Measurements from ENCODE around the gene PTPN22. TPM values are rescaled to one million over a fixed set of nuclear protein-coding genes. Genes with fewer than 3 reads are reported as not detected.

The PTPN22 gene
- total RNA-seq, 1 donor from 2014 or later, result 0.40 TPM

DNA sequence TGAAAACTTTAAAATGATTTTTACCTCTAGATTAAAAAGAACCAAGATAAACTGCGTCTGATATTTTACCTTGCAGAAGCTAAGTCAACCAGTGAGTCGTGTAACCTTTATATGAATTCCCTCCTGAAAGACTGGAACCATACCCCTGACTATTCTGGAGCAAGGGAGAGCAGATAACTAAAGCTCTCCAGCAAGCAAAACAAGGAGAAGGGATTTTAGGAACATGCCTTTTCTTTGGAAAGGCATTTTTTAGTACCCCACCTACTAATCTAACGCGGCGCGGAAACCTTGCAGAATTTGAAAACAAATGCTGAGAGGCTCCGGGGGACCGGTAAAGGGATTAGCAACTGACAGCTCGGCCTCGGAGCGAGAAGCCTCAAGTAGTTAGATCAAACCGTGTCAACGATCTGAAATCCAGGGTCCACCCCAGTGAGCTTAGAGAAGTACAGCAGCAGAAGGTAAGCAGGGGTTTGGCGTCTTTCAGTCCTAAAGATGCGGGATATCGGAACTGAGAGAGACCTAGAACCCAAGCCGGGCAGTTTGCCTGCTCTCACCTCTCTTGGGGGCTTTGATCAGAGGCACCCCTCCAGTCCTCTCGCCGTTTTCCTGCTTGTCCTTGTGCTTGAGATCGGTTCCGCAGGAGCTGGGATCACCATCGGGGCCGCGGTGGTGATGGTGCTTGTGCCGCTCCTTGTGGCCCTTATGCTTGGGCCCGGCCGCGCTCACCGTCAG is 60.2 kb downstream of the PTPN22 start:
- peak; percentile 51 for ATAC-seq
- intact Hi-C loops (cut with micrococcal nuclease), result loop anchor here (10.0 kb wide), 1 partner anchor 57 kb away; the partner anchor contains the start of gene PHTF1
- no peak for DNase-seq

DNA sequence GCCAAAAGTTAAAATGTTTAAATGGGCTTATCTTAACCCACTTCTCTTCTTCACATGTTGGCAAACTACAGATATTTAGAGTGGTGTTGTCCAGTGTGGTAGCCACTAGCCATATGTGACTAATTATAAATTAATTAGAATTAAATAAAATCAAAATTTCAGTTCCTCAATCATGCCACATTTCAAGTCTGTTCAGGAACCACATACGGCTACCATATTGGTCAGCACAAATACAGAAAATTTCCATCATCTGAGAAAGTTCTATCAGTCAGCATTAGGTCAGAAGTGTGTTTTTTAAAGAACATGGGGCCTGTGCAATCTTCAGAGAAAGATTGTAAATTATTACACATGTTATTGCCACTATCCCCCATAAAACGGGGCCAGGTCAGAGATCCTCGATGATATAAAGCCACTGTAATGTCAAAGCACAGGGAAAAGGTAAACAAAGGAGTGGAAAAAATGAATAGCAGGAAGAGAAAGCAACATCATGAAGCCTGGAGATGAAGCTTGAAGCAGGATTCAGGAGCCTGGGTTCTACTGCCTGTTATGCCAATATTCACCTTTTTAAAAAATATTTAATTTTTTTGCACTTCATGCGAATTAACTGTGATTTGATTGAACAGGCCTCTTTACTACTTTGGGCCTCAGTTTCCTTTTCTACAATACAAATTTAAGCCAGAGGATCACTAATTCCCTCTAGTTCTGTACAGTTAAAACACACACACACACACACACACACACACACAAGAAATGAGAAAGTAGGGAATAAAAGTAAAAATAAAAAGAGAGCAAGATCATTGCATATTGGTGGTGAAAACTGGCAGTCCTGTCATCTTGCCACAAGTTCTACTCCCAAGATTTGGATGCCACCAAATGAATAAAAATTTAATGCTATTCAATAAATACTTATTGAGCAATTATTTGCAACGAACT is 61.6 kb downstream of the PTPN22 start:
- DNase-seq (no peak), ATAC-seq (no peak)
- intact Hi-C loops (cut with micrococcal nuclease), result loop anchor here (10.0 kb wide), 1 partner anchor 55 kb away; the partner anchor contains the start of gene PHTF1

GRCh38 chr1:113808450-113809195 is 62.9 kb downstream of the PTPN22 start:
- DNase-seq (no peak), ATAC-seq (no peak)
- intact Hi-C loops (cut with micrococcal nuclease), result no loop called here

DNA sequence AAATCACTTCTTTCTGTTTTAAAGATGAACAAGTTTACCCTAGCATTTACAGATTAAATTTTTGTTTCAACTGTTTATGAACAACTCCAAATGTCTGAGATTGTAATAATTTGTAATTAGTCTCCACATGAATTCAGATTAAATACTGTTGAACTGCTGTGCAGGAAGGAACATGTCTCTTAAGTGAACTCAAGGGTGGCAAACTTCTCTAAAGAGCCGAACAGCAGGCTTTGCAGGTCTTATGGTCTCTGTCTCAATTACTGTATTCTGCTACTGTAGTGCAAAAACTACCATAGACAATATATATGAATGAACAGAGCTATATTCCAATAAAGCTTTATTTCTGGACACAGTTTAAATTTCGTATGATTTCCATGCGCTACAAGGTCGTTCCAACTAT is 65.9 kb downstream of the PTPN22 start:
- no peak for ATAC-seq
- no peak for DNase-seq
- intact Hi-C loops (cut with micrococcal nuclease), result no loop called here

GRCh38 chr1:113805256-113805531 is 66.3 kb downstream of the PTPN22 start:
- ATAC-seq (no peak), DNase-seq (no peak)
- intact Hi-C loops (cut with micrococcal nuclease), result no loop called here

DNA sequence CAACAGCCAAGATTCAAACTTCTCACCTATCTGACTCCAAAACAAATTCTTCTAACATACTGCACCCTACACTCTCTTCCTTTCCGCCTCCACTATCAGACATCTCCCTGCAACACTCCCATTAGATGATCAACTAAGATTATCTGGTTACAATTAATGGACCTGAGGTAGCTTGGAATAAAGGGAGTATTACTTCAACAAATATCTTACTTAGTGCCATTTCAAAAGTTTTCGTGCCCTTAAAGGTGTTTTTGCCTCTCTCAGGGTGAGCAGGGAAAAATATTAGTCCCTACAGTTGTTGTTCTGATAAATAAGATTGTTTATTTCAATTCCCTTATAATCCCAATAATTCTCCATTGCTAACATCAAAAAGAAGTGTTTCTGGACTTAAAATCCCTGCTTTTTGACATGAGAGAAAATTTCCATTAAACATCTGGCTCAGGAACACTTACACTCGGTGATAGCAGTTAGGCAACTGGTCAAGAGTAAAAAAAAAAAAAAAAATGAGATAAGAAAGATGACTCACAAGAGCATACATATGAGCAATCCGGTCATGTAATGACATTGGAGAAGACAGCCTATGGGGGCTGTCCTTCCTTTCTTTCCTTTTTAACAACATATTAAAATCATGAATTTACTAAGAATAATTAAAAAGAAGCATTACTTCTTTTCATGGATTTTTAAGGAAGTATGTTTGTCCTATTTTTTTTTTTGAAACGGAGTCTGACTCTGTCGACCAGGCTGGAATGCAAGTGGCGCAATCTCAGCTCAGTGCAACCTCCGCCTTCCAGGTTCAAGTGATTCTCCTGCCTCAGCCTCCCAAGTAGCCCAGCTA is 66.9 kb downstream of the PTPN22 start:
- intact Hi-C loops (cut with micrococcal nuclease), result no loop called here
- no peak for DNase-seq
- peak; percentile 88 for ATAC-seq

- intact Hi-C loops (cut with micrococcal nuclease), result no loop called here
- no peak for DNase-seq
- no peak for ATAC-seq
These were observed 69.0 kb downstream of the PTPN22 start for GRCh38 chr1:113802367-113803007.

GRCh38 chr1:113800487-113800886 is 71.0 kb downstream of the PTPN22 start:
- intact Hi-C loops (cut with micrococcal nuclease), result no loop called here
- DNase-seq (no peak), ATAC-seq (no peak)

DNA sequence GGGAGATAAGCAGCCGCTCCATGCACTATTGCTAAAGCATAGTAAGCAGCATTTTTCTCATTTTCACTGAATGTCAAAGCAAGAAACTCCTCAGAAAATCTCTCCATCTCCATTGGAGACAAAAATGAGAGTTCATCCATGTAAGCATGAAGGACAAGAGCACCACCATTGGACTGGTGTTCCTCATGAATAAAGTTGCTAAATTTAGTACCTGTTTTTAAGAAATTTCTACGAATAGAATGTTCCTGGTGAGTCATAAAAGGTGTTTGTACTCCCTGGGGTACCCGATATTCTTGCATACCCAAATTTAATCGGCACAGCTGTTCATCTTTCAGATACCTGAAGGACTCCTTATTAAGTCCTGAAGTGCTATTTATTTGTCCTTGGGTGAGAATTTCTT is 74.0 kb downstream of the PTPN22 start:
- intact Hi-C loops (cut with micrococcal nuclease), result no loop called here
- ATAC-seq (no peak), DNase-seq (no peak)

DNA sequence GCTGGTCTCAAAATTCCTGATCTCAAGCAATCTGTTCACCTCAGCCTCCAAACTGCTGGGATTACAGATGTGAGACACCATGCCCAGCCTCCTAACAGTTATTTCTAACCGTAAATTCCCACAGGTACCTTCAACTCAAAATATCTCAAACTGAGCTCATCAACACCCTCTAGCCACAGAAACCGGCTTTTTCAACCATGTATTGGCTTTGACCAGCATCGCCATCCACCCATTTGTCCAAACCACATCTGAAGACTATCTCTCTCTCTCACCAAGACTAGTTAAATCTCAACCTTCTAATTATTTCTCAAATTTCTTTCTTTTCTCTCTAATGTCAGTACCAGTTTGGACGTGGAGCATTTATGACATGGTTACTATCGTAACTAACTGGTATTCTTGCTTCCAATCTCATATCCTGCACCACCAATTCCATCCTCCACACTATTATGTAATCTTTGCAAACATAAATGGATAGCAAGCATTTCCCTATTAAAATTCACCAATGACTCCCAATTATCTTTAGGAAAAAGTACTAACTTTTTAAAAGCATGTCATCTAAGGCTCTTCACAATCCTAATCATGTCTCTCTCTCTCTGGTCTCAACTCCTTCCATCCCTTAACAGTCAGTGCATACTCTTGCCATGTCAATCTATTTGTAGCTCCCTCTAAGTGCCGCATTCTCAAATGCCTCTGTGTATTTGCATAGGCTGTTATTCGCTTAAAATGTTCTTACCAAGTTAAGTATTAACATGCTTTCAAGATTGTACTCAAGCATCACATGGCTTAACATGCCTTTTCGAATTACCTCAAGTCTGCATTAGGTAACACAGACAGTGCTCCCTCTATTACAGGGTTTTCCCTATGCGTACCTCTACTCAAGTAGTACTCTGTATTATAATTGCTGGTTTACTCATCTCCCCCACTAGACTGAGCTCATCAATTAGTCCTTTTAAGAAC is 77.4 kb downstream of the PTPN22 start:
- intact Hi-C loops (cut with micrococcal nuclease), result no loop called here
- DNase-seq (no peak), ATAC-seq (peak; percentile 87)

- DNase-seq (no peak), ATAC-seq (no peak)
- intact Hi-C loops (cut with micrococcal nuclease), result no loop called here
These were observed 78.5 kb downstream of the PTPN22 start for GRCh38 chr1:113792986-113793385.

- intact Hi-C loops (cut with micrococcal nuclease), result no loop called here
- no peak for ATAC-seq
- DNase-seq, result no peak
These were observed 79.0 kb downstream of the PTPN22 start for GRCh38 chr1:113792471-113792870.

DNA sequence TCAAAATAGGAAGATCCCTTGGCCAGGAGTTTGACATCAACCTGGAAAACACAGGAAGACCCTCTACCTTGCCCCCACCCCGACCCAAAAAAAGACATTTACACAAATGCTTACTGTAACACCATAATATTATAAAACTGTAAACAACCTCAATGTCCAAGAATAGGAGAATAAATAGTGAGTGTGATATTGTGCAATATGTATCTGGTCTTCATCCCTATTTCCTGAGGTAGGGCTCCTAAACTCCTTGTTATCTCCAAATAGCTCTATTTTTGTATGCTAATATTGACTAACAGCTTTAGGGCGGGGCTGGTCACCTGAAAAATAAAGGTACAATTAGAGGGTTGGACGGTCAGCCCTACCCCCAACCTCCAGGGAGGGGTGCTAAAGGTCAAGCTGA is 82.7 kb downstream of the PTPN22 start:
- ATAC-seq, result no peak
- DNase-seq, result no peak
- intact Hi-C loops (cut with micrococcal nuclease), result no loop called here

DNA sequence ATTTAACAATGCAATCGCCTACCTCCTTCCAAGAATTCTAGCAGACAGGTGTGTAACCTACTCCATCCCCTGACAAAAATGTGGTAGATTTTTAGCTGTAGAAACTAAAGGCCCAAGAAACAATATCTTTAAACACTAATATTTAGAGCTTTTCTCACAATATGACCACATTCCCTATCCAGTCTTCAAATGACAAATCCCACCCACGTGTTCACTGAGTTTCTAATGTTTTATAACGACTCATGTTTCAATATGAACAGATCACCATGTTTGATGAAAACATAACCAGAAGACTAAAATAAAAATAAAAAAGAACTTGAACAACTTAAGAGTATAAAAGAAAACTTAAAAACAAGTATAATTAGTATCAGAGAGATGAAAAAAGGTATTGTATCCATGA is 83.8 kb downstream of the PTPN22 start:
- no peak for ATAC-seq
- intact Hi-C loops (cut with micrococcal nuclease), result no loop called here
- DNase-seq, result no peak

- DNase-seq (no peak), ATAC-seq (no peak)
- intact Hi-C loops (cut with micrococcal nuclease), result no loop called here
These were observed 85.4 kb downstream of the PTPN22 start for GRCh38 chr1:113786069-113786468.

DNA sequence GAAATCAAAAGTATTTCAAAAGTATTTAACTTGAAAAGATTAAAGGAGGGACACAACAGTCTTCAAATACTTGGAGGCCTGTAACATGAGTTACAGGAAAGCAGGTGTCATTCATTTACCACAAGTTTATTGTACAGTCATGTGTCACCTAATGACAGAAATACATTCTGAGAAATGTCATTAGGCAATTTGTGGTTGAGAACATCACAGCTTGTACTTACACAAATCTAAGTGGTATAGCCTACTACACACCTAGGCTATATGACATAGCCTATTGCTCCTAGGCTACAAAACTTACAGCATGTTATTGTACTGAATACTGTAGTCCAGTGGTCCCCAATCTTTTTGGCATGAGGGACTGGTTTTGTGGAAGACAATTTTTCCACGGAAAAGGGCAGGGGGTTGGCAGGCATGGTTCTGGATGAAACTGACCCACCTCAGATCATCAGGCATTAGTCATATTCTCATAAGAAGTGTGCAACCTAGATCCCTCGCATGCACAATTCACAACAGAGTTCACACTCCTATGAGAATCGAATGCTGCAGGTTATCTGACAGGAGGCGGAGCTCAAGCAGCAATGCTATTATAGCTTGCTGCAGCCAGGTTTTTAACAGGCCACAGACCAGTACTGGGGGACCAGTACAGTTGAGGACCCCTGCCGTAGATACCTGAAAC is 87.3 kb downstream of the PTPN22 start:
- ATAC-seq (peak; percentile 44), DNase-seq (no peak)
- intact Hi-C loops (cut with micrococcal nuclease), result no loop called here

All from left ventricle myocardium superior (tissue), 1 donor.